ENCODE results near the gene NUP210L. TPM values are rescaled to one million over a fixed set of nuclear protein-coding genes. Genes with fewer than 3 reads are reported as not detected.

Gene NUP210L
- total and polyA plus RNA-seq, 2 of the 13 experiments (the other 11 are each of a cell fraction or from before 2014, with no cell fraction given) = not detected

GRCh38 chr1:154183046-154183915 is 28.4 kb upstream of the NUP210L start (continued):
- TF ChIP-seq ZNF597 (CRISPR knock-in tag; IDR thresholded peaks at IDR 0.05) = no peak
- TF ChIP-seq ZNF580 (CRISPR knock-in tag; IDR thresholded peaks at IDR 0.05; ENCODE audit: borderline replicate concordance, low read depth) = peak; percentile 91; the same call in 1 of the 2 replicates
- no peak for TF ChIP-seq ETS1 (CRISPR knock-in tag; IDR thresholded peaks at IDR 0.05)
- 0 out of 2 replicates have a peak, but pooled peaks have one; percentile 47 for TF ChIP-seq ZFP37 (CRISPR knock-in tag; IDR thresholded peaks at IDR 0.05; ENCODE audit: borderline replicate concordance)
- no peak; the same call in 1 of the 2 replicates for TF ChIP-seq ZNF704 (CRISPR knock-in tag; IDR thresholded peaks at IDR 0.05; ENCODE audit: borderline replicate concordance)
- peak; percentile 94 for TF ChIP-seq ELF3 (CRISPR knock-in tag; IDR thresholded peaks at IDR 0.05)
- TF ChIP-seq ATF3 (CRISPR knock-in tag; IDR thresholded peaks at IDR 0.05) = no peak
- TF ChIP-seq ZNF503 (CRISPR knock-in tag; IDR thresholded peaks at IDR 0.05) = 0 out of 2 replicates have a peak, but pooled peaks have one; percentile 22
- TF ChIP-seq SNAPC4 (CRISPR knock-in tag; IDR thresholded peaks at IDR 0.05) = peak; percentile 80; the same call in 1 of the 2 replicates
- 0 out of 2 replicates have a peak, but pooled peaks have one; percentile 72 for TF ChIP-seq RELA (CRISPR knock-in tag; IDR thresholded peaks at IDR 0.05)
- TF ChIP-seq PRDM15 (CRISPR knock-in tag; IDR thresholded peaks at IDR 0.05) = peak; percentile 97

All from HepG2 (cell line).